K562 (cell line): Measurements from ENCODE around the gene SMG6. TPM values are rescaled to one million over a fixed set of nuclear protein-coding genes. Genes with fewer than 3 reads are reported as not detected.

ENCODE experiments used
- ASH1L ChIP-seq: fragments of 450-650 bp; IDR thresholded peaks from 2 replicates; pipeline ENCODE4 v1.6.1; 2018; ENCODE audit warnings: borderline replicate concordance, mild to moderate bottlenecking, low read depth; ENCODE audit not compliant: partially characterized antibody
- HNRNPLL ChIP-seq: fragments of 200-400 bp; formaldehyde crosslinking; IDR thresholded peaks from 2 replicates; pipeline ENCODE4 v1.6.1; 2017; ENCODE audit warnings: low read length, low read depth, mild to moderate bottlenecking; ENCODE audit not compliant: poor library complexity, severe bottlenecking
- MIER1 ChIP-seq: fragments of 450-650 bp; IDR thresholded peaks from 2 replicates; pipeline ENCODE4 v1.6.1; 2016; ENCODE audit warnings: antibody characterized with exemption, mild to moderate bottlenecking, low read depth
- NFIC ChIP-seq: fragments of 450-650 bp; IDR thresholded peaks from 2 replicates; pipeline ENCODE4 v1.6.1; 2017; ENCODE audit warnings: mild to moderate bottlenecking, inconsistent platforms
- NR1H2 ChIP-seq: sonication (generic); formaldehyde crosslinking; IDR thresholded peaks from 2 replicates; pipeline ENCODE4 v1.4.0; 2020; ENCODE audit warnings: mild to moderate bottlenecking, missing genetic modification reagents
- PKNOX1 ChIP-seq: fragments of 450-650 bp; IDR thresholded peaks from 2 replicates; pipeline ENCODE4 v1.6.1; 2016
- POLR2AphosphoS2 ChIP-seq: IDR thresholded peaks from 2 replicates; pipeline ENCODE4 v1.6.1; 2012; ENCODE audit warnings: low read length, improper control_type of control experiment
- POU5F1 ChIP-seq: fragments of 150-350 bp; IDR thresholded peaks from 2 replicates; pipeline ENCODE4 v1.6.1; 2014; ENCODE audit warnings: borderline replicate concordance, low read length, low read depth, mild to moderate bottlenecking; ENCODE audit not compliant: partially characterized antibody
- TEAD4 ChIP-seq, 2 experiments: sonication (generic) in 1 of 2; formaldehyde crosslinking in 1 of 2; IDR thresholded peaks; 2 replicates each; pipeline versions ENCODE4 v1.6.1 to v1.8.0; 2012 to 2022; ENCODE audit warnings: borderline replicate concordance in 1 of 2, inconsistent platforms in 1 of 2, low read length in 1 of 2, mild to moderate bottlenecking in 1 of 2, missing genetic modification reagents in 1 of 2
- ZNF232 ChIP-seq: sonication (generic); formaldehyde crosslinking; IDR thresholded peaks from 2 replicates; pipeline ENCODE4 v1.8.0; 2022; ENCODE audit warnings: mild to moderate bottlenecking, missing genetic modification reagents
- ZNF239 ChIP-seq: fragments of 250-450 bp; sonication (Bioruptor Pico); IDR thresholded peaks from 2 replicates; pipeline ENCODE4 v1.4.0; 2020; ENCODE audit warnings: mild to moderate bottlenecking
- ZNF3 ChIP-seq: fragments of 250-450 bp; sonication (Bioruptor Pico); IDR thresholded peaks from 2 replicates; pipeline ENCODE4 v1.5.0; 2021; ENCODE audit warnings: mild to moderate bottlenecking, moderate library complexity
- polyA plus RNA-seq, 8 experiments: library from polyadenylated mRNA; depleted of rRNA in 4 of 8; stranded (reverse) in 5 of 8; unstranded in 3 of 8; fragments of >200 nt; fragmentation: Nextera tagmentation in 2 of 8; fragmentation: Illumina TruSeq in 1 of 8; extraction: Ambion mirVana in 2 of 8; extraction: Trizol in 1 of 8; gene quantifications; 2 replicates each; pipeline versions ENCODE4 v1.2.1 to v1.2.3, GENCODE V29; 2011 to 2014; ENCODE audit warnings: inconsistent platforms in 1 of 8, missing spikeins in 1 of 8
- total RNA-seq, 7 experiments: library from RNA; depleted of rRNA in 6 of 7; stranded (reverse); fragments of >200 nt in 6 of 7; fragmentation: Illumina TruSeq in 2 of 7; extraction: Trizol in 2 of 7; gene quantifications; 2 replicates each; pipeline versions ENCODE4 v1.2.1 to v1.2.3, GENCODE V29; 2011 to 2021; ENCODE audit warnings: low replicate concordance in 1 of 7

The SMG6 gene
- total and polyA plus RNA-seq, 9 of the 15 experiments (the other 6 are each of a cell fraction or from before 2014, with no cell fraction given) = 0.44 to 13.9 (median 6.0) TPM

- no peak for TF ChIP-seq ZNF239 (CRISPR knock-in tag)
- no peak for TF ChIP-seq NR1H2 (CRISPR knock-in tag)
- TF ChIP-seq PKNOX1 = no peak
- no peak for TF ChIP-seq HNRNPLL
- TF ChIP-seq ASH1L = no peak
- TF ChIP-seq NFIC = peak; percentile 71
- no peak for TF ChIP-seq MIER1
- no peak for TF ChIP-seq POLR2AphosphoS2
- no peak for TF ChIP-seq ZNF3 (CRISPR knock-in tag)
- no peak for TF ChIP-seq ZNF232 (CRISPR knock-in tag)
- no peak for TF ChIP-seq POU5F1
- TF ChIP-seq TEAD4 (IDR thresholded peaks at IDR 0.05; ENCODE audit: low read length) = peak; percentile 32; the same call in 1 of the 2 replicates
- no peak for TF ChIP-seq TEAD4 (CRISPR knock-in tag; IDR thresholded peaks at IDR 0.05; ENCODE audit: borderline replicate concordance)
These were observed 111.1 kb downstream of the SMG6 start (continued) for GRCh38 chr17:2192367-2193057.
